ENCODE results near the gene CARNS1. TPM values are rescaled to one million over a fixed set of nuclear protein-coding genes. Genes with fewer than 3 reads are reported as not detected.

Gene CARNS1
- total and polyA plus RNA-seq, 2 of the 13 experiments (the other 11 are each of a cell fraction or from before 2014, with no cell fraction given) = not detected

- TF ChIP-seq, protein P1, sequence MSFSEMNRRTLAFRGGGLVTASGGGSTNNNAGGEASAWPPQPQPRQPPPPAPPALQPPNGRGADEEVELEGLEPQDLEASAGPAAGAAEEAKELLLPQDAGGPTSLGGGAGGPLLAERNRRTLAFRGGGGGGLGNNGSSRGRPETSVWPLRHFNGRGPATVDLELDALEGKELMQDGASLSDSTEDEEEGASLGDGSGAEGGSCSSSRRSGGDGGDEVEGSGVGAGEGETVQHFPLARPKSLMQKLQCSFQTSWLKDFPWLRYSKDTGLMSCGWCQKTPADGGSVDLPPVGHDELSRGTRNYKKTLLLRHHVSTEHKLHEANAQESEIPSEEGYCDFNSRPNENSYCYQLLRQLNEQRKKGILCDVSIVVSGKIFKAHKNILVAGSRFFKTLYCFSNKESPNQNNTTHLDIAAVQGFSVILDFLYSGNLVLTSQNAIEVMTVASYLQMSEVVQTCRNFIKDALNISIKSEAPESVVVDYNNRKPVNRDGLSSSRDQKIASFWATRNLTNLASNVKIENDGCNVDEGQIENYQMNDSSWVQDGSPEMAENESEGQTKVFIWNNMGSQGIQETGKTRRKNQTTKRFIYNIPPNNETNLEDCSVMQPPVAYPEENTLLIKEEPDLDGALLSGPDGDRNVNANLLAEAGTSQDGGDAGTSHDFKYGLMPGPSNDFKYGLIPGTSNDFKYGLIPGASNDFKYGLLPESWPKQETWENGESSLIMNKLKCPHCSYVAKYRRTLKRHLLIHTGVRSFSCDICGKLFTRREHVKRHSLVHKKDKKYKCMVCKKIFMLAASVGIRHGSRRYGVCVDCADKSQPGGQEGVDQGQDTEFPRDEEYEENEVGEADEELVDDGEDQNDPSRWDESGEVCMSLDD (CRISPR knock-in tag; IDR thresholded peaks at IDR 0.05; ENCODE audit: borderline replicate concordance) = no peak
- TF ChIP-seq U2AF1 (optimal IDR thresholded peaks at IDR 0.05; ENCODE audit: low read depth, low read length) (peak; percentile 80), ZFP62 (CRISPR knock-in tag; IDR thresholded peaks at IDR 0.05) (peak; percentile 50; the same call in 1 of the 2 replicates), ZHX2 (IDR thresholded peaks at IDR 0.05; ENCODE audit: low read depth) (peak; percentile 94), ZHX2 (CRISPR knock-in tag; IDR thresholded peaks at IDR 0.05; ENCODE audit: borderline replicate concordance) (peak; percentile 33; the same call in 1 of the 2 replicates), BRCA1 (CRISPR knock-in tag; IDR thresholded peaks at IDR 0.05) (peak; percentile 87; the same call in 1 of the 2 replicates), DR1 (CRISPR knock-in tag; IDR thresholded peaks at IDR 0.05) (peak; percentile 61; the same call in 1 of the 2 replicates), MYPOP (CRISPR knock-in tag; IDR thresholded peaks at IDR 0.05) (no peak), ZNF280D (CRISPR knock-in tag; IDR thresholded peaks at IDR 0.05) (peak; percentile 27; the same call in 1 of the 2 replicates), MEF2D (CRISPR knock-in tag; IDR thresholded peaks at IDR 0.05) (peak; percentile 68; the same call in 1 of the 2 replicates), MED13 (CRISPR knock-in tag; IDR thresholded peaks at IDR 0.05) (peak; percentile 54; the same call in 1 of the 2 replicates), CERS6 (CRISPR knock-in tag; IDR thresholded peaks at IDR 0.05) (no peak)
Measured at GRCh38 chr11:67428052-67429001, 12.8 kb downstream of the CARNS1 start, which contains the start of gene RPS6KB2 (continued).
